Measurements from ENCODE around the gene RASGEF1B.

RASGEF1B gene

DNA sequence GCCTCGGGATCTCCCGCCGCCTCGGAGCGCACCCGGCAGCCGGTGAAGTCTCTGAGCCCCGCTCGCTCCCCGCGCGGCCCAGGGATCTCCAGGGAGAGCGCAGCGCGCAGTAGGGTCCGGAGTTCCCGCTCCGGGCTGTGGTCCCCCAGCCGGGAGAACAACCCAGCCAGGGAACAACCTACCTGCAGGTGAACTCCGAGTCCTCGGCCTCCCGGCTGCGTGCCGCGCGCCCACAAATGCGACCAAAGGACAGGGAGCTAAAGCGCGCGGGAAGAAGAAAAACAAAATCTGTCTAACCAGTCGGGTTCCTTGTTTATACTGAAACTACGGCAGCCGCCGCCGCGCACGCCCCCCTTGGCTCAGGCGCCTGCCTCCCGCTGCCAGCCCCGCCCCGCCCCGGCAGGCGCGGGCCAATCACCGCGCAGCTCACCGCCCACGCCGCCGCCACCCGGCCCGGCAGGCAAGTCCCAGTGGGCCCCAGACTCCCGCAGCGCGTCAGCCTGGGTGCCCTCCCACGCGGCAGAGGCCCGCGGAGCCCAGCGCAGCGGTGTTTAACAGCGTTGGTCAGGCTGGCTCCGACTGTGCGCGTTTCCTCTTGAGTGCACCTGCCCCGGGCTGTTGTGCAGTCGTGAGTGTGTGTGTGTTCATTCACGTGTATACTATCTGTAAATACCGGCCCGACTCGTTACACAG lies at the start of gene RASGEF1B:
TSS of gene RASGEF1B (minus strand) at position 320 of the 693 bp plus-strand sequence. CDS start 12,399 bp downstream, outside the sequence.
- peaks cover 2% of the 10 kb centered on the region for H3K4me1 ChIP-seq (ENCODE audit: insufficient read depth, low read length)
- H3K36me3 ChIP-seq (ENCODE audit: insufficient read depth, low read length), result no peaks in the 10 kb centered on the region
- H3K4me3 ChIP-seq (ENCODE audit: low read length), result peak within 1 kb of the TSS; percentile 54
- no peaks in the 10 kb centered on the region for H3K9me3 ChIP-seq (ENCODE audit: low read length)
- H3K27me3 ChIP-seq (ENCODE audit: insufficient read depth, low read length), result peaks cover 26% of the 10 kb centered on the region
- H2AFZ ChIP-seq (ENCODE audit: low read depth, low read length), result peak within 1 kb of the TSS; percentile 95

GRCh38 chr4:81519856-81520255 lies 48.1 kb upstream of the RASGEF1B start:
- Histone ChIP-seq H3K4me3 (ENCODE audit: low read length) (no peak overlapping the region), H3K4me1 (ENCODE audit: insufficient read depth, low read length) (peaks cover 10% of the 10 kb centered on the region), H3K27me3 (ENCODE audit: insufficient read depth, low read length) (no peaks in the 10 kb centered on the region), H3K9me3 (ENCODE audit: low read length) (no peaks in the 10 kb centered on the region), H2AFZ (ENCODE audit: low read depth, low read length) (no peak overlapping the region), H3K36me3 (ENCODE audit: insufficient read depth, low read length) (no peaks in the 10 kb centered on the region)

DNA sequence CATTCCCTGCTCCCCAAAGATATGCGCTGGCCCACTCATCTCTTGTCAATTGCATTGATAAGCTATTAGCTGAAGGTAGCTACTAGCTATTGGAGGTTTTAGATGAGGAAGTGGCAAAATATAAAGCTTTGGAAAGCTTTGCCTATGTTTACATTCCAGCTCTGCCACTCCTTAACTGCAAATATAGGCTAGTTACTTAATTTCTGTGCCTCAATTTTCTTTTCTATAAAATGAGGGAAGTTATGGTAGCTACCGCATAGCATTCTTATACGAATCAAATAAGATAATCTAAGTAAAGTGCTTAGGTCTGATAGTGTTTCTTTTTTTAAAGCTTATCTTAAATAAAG lies 47.7 kb upstream of the RASGEF1B start:
- H3K4me1 ChIP-seq (ENCODE audit: insufficient read depth, low read length), result peaks cover 10% of the 10 kb centered on the region
- H3K27me3 ChIP-seq (ENCODE audit: insufficient read depth, low read length), result no peaks in the 10 kb centered on the region
- H2AFZ ChIP-seq (ENCODE audit: low read depth, low read length), result no peak overlapping the region
- no peaks in the 10 kb centered on the region for H3K36me3 ChIP-seq (ENCODE audit: insufficient read depth, low read length)
- H3K4me3 ChIP-seq (ENCODE audit: low read length), result no peak overlapping the region
- H3K9me3 ChIP-seq (ENCODE audit: low read length), result no peaks in the 10 kb centered on the region

- H2AFZ ChIP-seq (ENCODE audit: low read depth, low read length), result no peak overlapping the region
- H3K4me1 ChIP-seq (ENCODE audit: insufficient read depth, low read length), result peaks cover 5% of the 10 kb centered on the region
- H3K4me3 ChIP-seq (ENCODE audit: low read length), result no peak overlapping the region
- H3K36me3 ChIP-seq (ENCODE audit: insufficient read depth, low read length), result no peaks in the 10 kb centered on the region
- H3K27me3 ChIP-seq (ENCODE audit: insufficient read depth, low read length), result no peaks in the 10 kb centered on the region
- H3K9me3 ChIP-seq (ENCODE audit: low read length), result no peaks in the 10 kb centered on the region
These were observed 47.2 kb upstream of the RASGEF1B start for GRCh38 chr4:81518762-81519426.

GRCh38 chr4:81516241-81516640 lies 44.5 kb upstream of the RASGEF1B start:
- Histone ChIP-seq H2AFZ (ENCODE audit: low read depth, low read length) (no peak overlapping the region), H3K4me1 (ENCODE audit: insufficient read depth, low read length) (peaks cover 12% of the 10 kb centered on the region), H3K36me3 (ENCODE audit: insufficient read depth, low read length) (no peaks in the 10 kb centered on the region), H3K9me3 (ENCODE audit: low read length) (no peaks in the 10 kb centered on the region), H3K4me3 (ENCODE audit: low read length) (no peak overlapping the region), H3K27me3 (ENCODE audit: insufficient read depth, low read length) (no peaks in the 10 kb centered on the region)

DNA sequence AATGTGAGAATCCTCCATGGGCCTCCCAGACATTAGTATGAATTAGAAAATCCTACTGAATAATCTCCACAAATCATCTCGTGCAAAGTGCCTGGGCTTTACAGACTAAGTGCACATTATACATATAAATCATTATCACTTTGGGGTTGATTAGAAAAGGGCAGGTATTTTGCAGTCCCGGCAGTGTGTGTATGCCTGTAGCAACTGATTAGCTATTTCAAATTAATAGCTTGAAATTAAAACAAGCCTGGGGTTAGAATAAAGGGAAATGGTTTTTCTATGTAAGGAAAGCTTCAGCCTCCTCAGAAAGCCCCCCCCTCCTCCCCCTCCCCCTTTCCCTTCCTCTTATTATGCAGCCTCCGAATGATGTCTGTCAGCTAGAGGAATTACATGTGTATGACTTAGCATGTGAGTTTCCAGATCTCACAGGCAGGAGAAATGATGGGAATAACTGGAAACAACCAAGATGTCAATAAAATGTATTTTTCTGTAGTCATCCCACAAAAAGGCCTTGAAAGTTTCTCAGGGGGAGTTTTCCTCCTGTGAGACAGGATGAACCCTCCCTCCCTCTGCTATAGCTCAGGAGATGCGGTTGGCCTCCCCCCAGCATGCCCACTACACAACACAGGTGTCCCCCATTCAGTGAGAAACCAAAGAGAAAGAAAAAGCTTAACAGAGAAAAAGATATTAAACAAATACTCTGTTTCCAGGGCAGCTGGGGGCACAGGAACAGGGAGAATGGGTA lies 41.2 kb upstream of the RASGEF1B start:
- no peak overlapping the region for H3K4me3 ChIP-seq (ENCODE audit: low read length)
- no peaks in the 10 kb centered on the region for H3K36me3 ChIP-seq (ENCODE audit: insufficient read depth, low read length)
- no peaks in the 10 kb centered on the region for H3K27me3 ChIP-seq (ENCODE audit: insufficient read depth, low read length)
- H2AFZ ChIP-seq (ENCODE audit: low read depth, low read length), result no peak overlapping the region
- H3K4me1 ChIP-seq (ENCODE audit: insufficient read depth, low read length), result peaks cover 12% of the 10 kb centered on the region
- H3K9me3 ChIP-seq (ENCODE audit: low read length), result no peaks in the 10 kb centered on the region

- Histone ChIP-seq H3K4me3 (ENCODE audit: low read length) (no peak overlapping the region), H3K9me3 (ENCODE audit: low read length) (no peaks in the 10 kb centered on the region), H2AFZ (ENCODE audit: low read depth, low read length) (no peak overlapping the region), H3K27me3 (ENCODE audit: insufficient read depth, low read length) (no peaks in the 10 kb centered on the region), H3K36me3 (ENCODE audit: insufficient read depth, low read length) (no peaks in the 10 kb centered on the region), H3K4me1 (ENCODE audit: insufficient read depth, low read length) (peaks cover 12% of the 10 kb centered on the region)
These were observed 40.5 kb upstream of the RASGEF1B start for GRCh38 chr4:81512001-81512756.

- Histone ChIP-seq H3K9me3 (ENCODE audit: low read length) (no peaks in the 10 kb centered on the region), H3K4me1 (ENCODE audit: insufficient read depth, low read length) (peaks cover 12% of the 10 kb centered on the region), H3K4me3 (ENCODE audit: low read length) (no peak overlapping the region), H3K36me3 (ENCODE audit: insufficient read depth, low read length) (no peaks in the 10 kb centered on the region), H3K27me3 (ENCODE audit: insufficient read depth, low read length) (no peaks in the 10 kb centered on the region), H2AFZ (ENCODE audit: low read depth, low read length) (no peak overlapping the region)
These were observed 39.0 kb upstream of the RASGEF1B start for GRCh38 chr4:81510643-81511178.

GRCh38 chr4:81509822-81510221 lies 38.1 kb upstream of the RASGEF1B start:
- Histone ChIP-seq H2AFZ (ENCODE audit: low read depth, low read length) (no peak overlapping the region), H3K36me3 (ENCODE audit: insufficient read depth, low read length) (no peaks in the 10 kb centered on the region), H3K4me3 (ENCODE audit: low read length) (no peak overlapping the region), H3K27me3 (ENCODE audit: insufficient read depth, low read length) (no peaks in the 10 kb centered on the region), H3K4me1 (ENCODE audit: insufficient read depth, low read length) (peaks cover 12% of the 10 kb centered on the region), H3K9me3 (ENCODE audit: low read length) (no peaks in the 10 kb centered on the region)

DNA sequence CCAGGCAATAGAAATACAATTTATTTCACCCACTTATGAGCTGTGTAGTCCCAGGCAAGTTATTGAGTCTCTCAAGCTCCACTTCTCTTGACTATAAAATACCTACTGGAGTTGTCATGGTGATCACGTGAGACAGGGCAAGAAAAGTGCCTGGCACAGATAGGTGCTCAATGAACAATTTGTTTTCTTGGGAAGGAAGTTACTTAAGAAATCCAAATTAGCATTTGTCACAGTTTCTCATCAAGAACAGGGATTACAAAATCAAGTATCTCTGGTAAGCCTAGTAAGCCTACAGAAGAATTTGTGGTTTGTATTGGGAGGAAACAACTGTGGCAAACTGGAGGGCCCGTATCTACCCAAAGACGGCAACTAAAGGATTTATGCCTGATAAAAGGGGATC lies 37.5 kb upstream of the RASGEF1B start:
- peaks cover 12% of the 10 kb centered on the region for H3K4me1 ChIP-seq (ENCODE audit: insufficient read depth, low read length)
- H3K9me3 ChIP-seq (ENCODE audit: low read length), result no peaks in the 10 kb centered on the region
- no peaks in the 10 kb centered on the region for H3K27me3 ChIP-seq (ENCODE audit: insufficient read depth, low read length)
- no peak overlapping the region for H2AFZ ChIP-seq (ENCODE audit: low read depth, low read length)
- H3K4me3 ChIP-seq (ENCODE audit: low read length), result no peak overlapping the region
- no peaks in the 10 kb centered on the region for H3K36me3 ChIP-seq (ENCODE audit: insufficient read depth, low read length)

DNA sequence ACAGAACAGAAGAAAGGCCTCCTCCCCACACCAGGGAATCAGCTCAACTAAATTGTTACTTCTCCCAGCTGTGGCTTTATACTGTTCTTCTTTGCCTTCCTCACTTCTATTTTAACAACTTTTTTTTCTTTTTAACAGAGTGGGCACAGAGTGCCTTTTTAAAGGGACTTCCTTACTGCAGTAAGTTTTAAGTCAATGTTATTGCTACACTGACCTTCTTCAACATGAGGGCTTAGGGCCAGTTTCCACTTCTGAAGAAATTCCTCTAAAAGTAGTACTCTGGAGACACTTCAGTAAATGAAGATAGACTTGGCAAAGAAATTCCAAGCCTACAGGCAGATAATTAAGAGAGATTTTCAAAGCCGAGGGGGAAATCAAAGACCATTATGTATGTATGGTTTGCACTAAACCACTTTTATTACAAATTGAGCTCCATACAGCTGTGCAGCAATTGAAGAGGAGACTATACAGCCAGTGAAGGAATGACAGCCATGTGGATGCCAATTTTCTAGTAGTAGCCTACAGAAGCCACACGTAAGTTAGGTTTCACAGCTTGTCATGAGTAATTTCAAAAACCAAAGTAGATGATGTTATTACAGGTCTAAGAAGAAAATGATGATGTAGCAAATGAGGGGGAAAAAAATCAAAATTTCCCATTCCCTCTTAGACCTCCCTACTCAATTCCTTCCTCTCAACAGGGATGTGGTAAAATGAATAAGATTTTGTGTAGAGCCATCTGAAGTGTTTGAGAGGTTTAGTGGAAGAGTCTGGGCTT lies 36.9 kb upstream of the RASGEF1B start:
- Histone ChIP-seq H3K9me3 (ENCODE audit: low read length) (no peaks in the 10 kb centered on the region), H3K27me3 (ENCODE audit: insufficient read depth, low read length) (no peaks in the 10 kb centered on the region), H3K4me1 (ENCODE audit: insufficient read depth, low read length) (peaks cover 12% of the 10 kb centered on the region), H3K36me3 (ENCODE audit: insufficient read depth, low read length) (no peaks in the 10 kb centered on the region), H3K4me3 (ENCODE audit: low read length) (no peak overlapping the region), H2AFZ (ENCODE audit: low read depth, low read length) (no peak overlapping the region)

DNA sequence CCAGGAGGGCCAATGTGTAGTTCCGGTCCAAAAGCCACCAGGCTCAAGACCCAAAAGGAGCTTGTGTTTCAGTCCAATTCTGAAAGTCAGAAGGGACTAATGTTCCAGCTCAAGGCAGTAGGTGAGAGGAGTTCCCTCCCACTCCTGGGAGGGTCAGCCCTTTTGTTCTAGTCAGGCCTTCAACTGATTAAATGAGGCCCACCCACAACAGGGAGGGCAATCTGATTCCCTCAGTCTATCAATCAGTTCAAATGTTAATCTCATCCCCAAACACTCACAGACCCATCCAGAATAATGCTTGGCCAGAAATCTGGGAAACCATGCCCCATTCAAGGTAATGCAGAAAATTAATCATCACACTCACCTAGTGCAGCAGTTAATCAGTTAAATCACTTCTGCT lies 35.8 kb upstream of the RASGEF1B start:
- no peak overlapping the region for H3K4me3 ChIP-seq (ENCODE audit: low read length)
- no peaks in the 10 kb centered on the region for H3K36me3 ChIP-seq (ENCODE audit: insufficient read depth, low read length)
- H3K9me3 ChIP-seq (ENCODE audit: low read length), result no peaks in the 10 kb centered on the region
- H2AFZ ChIP-seq (ENCODE audit: low read depth, low read length), result no peak overlapping the region
- H3K27me3 ChIP-seq (ENCODE audit: insufficient read depth, low read length), result no peaks in the 10 kb centered on the region
- peaks cover 5% of the 10 kb centered on the region for H3K4me1 ChIP-seq (ENCODE audit: insufficient read depth, low read length)

Measured in neuron (in vitro differentiated cells).